Aorta (tissue), 5 donors: Measurements from ENCODE around the gene RCOR2. TPM values are rescaled to one million over a fixed set of nuclear protein-coding genes. Genes with fewer than 3 reads are reported as not detected.

Experiments used
- ATAC-seq: fragments of 200-7000 bp; cut with Tn5 transposase; one replicate; pipeline ENCODE4 v1.9.1; 2022; ENCODE audit warnings: moderate library complexity; ENCODE audit not compliant: low FRiP score
- DNase-seq, 2 donors: peaks; one replicate each; pipeline ENCODE4 v3.0.0-alpha.2; 2020
- H3K27ac ChIP-seq, 2 donors: one replicate each; pipeline ENCODE4 v1.5.1; 2013; ENCODE audit warnings: low read length in 2 of 2, mild to moderate bottlenecking in 2 of 2, moderate library complexity in 2 of 2, control low read depth in 1 of 2, inconsistent platforms in 1 of 2, low read depth in 1 of 2
- H3K27me3 ChIP-seq, 2 donors: one replicate each; pipeline ENCODE4 v1.6.1; 2013; ENCODE audit warnings: control low read depth in 1 of 2, low read length in 1 of 2, mild to moderate bottlenecking in 1 of 2, moderate library complexity in 1 of 2; ENCODE audit not compliant: insufficient read depth in 2 of 2, control insufficient read depth in 1 of 2
- H3K36me3 ChIP-seq, 2 donors: one replicate each; pipeline ENCODE4 v1.6.1; 2013; ENCODE audit warnings: control low read depth in 1 of 2, low read length in 1 of 2, mild to moderate bottlenecking in 1 of 2; ENCODE audit not compliant: insufficient read depth in 2 of 2, control insufficient read depth in 1 of 2
- H3K4me1 ChIP-seq, 2 donors: one replicate each; pipeline ENCODE4 v1.6.1; 2013; ENCODE audit warnings: low read length in 2 of 2, control low read depth in 1 of 2, mild to moderate bottlenecking in 1 of 2, moderate library complexity in 1 of 2; ENCODE audit not compliant: insufficient read depth in 2 of 2, control insufficient read depth in 1 of 2
- H3K4me3 ChIP-seq, 2 donors: one replicate each; pipeline ENCODE4 v1.5.1; 2013; ENCODE audit warnings: low read length in 2 of 2, control low read depth in 1 of 2, mild to moderate bottlenecking in 1 of 2
- H3K9me3 ChIP-seq: one replicate; pipeline ENCODE4 v1.6.1; 2013; ENCODE audit warnings: mild to moderate bottlenecking, low read length; ENCODE audit not compliant: control insufficient read depth
- WGBS, 2 donors: extraction: QIAGEN DNeasy Blood & Tissue Kit; methylation state at CpG; one replicate each; pipeline ENCODE4 v1.1.7; 2013; 5-methylcytosine and 5-hydroxymethylcytosine counted together
- intact Hi-C, 2 donors: fragments of 100-400 bp; cut with DNase I; formaldehyde crosslinking; loops; one replicate each; pipeline versions ENCODE4 v1.14.2 to v1.15.0; 2022
- polyA plus RNA-seq, 2 donors: library from polyadenylated mRNA; stranded (reverse); fragments of 200-250 nt; gene quantifications; one replicate each; pipeline ENCODE4 v1.2.3, GENCODE V29; 2013
- total RNA-seq, 2 donors: library from RNA; stranded (reverse); fragmentation: NEBNext Ultra II Directional; extraction: Animal tissue kit (Norgen Biotek cat#: 25700); gene quantifications; one replicate each; pipeline ENCODE4 v1.2.1, GENCODE V29; 2021
- donor health status: healthy with polysubstance abuse.
- donor health status: Bipolar disorder and iron deficiency.
- donor health status: DM: no; HTN: no; CAD: no.
- donor health status: DM: no; HTN: no; CAD: no.
- donor health status: DM: yes; HTN: yes; CAD: no.

RCOR2 gene
- total and polyA plus RNA-seq, 4 donors, result 0.63 to 4.8 (median 1.4) TPM

DNA sequence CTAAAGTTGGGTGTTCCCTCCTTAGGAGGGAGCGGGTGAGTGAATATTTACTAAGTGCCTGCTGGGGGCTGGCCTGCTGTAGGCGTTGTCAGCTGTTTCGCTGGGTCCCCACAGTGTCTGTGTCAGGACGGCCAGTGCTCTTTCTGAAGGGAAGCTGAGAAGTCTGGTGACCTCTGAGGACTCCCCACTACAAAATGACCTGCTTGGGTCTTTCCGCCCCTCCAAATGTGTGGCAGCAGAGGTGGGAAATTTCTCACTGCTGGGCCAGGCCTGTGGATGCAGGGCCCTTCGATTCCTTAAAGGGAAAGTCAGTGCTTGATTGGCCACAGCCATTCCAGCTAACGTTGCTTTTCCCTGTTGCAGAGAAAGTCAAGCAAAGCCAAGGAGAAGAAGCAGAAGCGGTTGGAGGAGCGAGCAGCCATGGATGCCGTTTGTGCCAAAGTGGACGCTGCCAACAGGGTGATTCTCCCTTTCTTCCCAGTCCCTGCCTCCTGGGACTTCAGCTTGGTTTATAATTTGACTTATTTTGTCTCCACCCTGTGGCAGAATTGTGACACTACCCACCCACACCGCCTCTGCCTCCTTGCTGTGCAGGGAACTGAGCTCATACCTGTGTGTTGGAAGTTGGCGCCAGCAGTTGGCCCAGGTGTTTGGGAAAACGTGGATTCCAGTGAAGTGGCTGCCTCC lies 28.7 kb upstream of the RCOR2 start:
- Histone ChIP-seq H3K9me3 (no peaks in the 10 kb centered on the region), H3K27me3 (no peaks in the 10 kb centered on the region), H3K36me3 (no peaks in the 10 kb centered on the region), H3K4me3 (no peak overlapping the region), H3K27ac (peak overlapping the region; percentile 1 to 50), H3K4me1 (no peaks in the 10 kb centered on the region)
- 17% methylated on average over 14 of the region's 14 CpGs for WGBS, 2 donors
- intact Hi-C loops, result loop anchor here (1.0 to 5.0 kb wide), 3 partner anchors 38 to 178 kb away; partner anchors contain the start of gene ZFTA (in 2 of the 2)
- DNase-seq (peak; percentile 82 to 90), ATAC-seq (peak; percentile 91)

GRCh38 chr11:63944987-63945386 lies 28.0 kb upstream of the RCOR2 start:
- 24 to 28% methylated on average over 8 of the region's 8 CpGs for WGBS, 2 donors
- Histone ChIP-seq H3K4me1 (no peaks in the 10 kb centered on the region), H3K27me3 (no peaks in the 10 kb centered on the region), H3K4me3 (no peak overlapping the region), H3K9me3 (no peaks in the 10 kb centered on the region), H3K36me3 (no peaks in the 10 kb centered on the region), H3K27ac (peak overlapping the region; percentile 1 to 50)
- ATAC-seq (peak; percentile 49), DNase-seq (no peak)
- intact Hi-C loops, result loop anchor here (5.0 kb wide), 2 partner anchors 38 to 178 kb away; partner anchors contain the start of gene ZFTA (in 2 of the 2)

DNA sequence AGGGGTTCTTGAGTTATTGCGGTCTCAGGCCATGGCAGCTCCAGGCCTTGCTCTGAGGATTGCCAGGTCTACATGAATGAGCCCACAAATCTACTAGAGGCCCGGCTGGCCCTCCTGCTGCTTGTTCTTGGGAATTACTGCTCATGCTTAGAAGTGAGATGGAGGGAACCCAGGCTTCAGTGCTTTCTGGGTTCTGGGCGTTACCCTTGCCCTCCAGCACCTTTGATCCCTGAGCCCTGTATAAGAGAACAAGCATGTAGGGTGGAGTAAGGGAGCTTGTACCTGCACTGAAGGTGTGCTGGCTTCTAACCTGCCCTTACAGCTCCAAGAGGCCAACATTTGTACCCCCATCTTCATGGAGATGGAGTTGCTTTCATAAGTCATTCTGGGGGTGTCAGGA lies 25.8 kb upstream of the RCOR2 start:
- intact Hi-C loops, result no loop called here
- WGBS, 2 donors, result 87 to 93% methylated on average over 3 of the region's 3 CpGs
- H3K27ac ChIP-seq, result no peak overlapping the region
- H3K4me3 ChIP-seq, result no peak overlapping the region
- no peaks in the 10 kb centered on the region for H3K9me3 ChIP-seq
- DNase-seq (no peak), ATAC-seq (no peak)
- no peaks in the 10 kb centered on the region for H3K27me3 ChIP-seq
- H3K36me3 ChIP-seq, result no peaks in the 10 kb centered on the region
- H3K4me1 ChIP-seq, result no peaks in the 10 kb centered on the region

DNA sequence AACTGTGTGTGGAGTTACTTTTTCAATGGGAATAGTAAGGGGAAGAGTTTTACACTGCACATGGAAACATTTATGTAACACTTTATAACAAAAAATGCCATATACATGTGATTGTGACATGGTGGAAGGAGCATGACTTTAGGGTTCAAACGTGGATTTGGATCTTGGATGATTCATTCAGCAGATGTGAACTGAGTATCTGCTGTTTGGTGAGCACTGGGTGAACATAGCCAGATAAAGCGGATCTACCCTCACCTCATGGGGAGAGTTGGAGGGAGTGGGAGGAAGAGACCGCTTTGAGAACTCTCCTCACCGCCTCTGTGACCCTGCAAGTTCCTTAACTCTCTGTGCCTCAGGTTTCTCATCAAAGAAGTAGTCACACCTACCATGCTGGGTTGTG lies 24.9 kb upstream of the RCOR2 start:
- Histone ChIP-seq H3K4me3 (no peak overlapping the region), H3K9me3 (no peaks in the 10 kb centered on the region), H3K27ac (no peak overlapping the region), H3K36me3 (no peaks in the 10 kb centered on the region), H3K4me1 (no peaks in the 10 kb centered on the region), H3K27me3 (no peaks in the 10 kb centered on the region)
- DNase-seq, result no peak
- no peak for ATAC-seq
- intact Hi-C loops, result no loop called here
- 83 to 88% methylated on average over 4 of the region's 4 CpGs for WGBS, 2 donors

GRCh38 chr11:63940786-63941185 lies 23.8 kb upstream of the RCOR2 start:
- Histone ChIP-seq H3K36me3 (no peaks in the 10 kb centered on the region), H3K9me3 (no peaks in the 10 kb centered on the region), H3K4me1 (no peaks in the 10 kb centered on the region), H3K27me3 (no peaks in the 10 kb centered on the region), H3K27ac (no peak overlapping the region), H3K4me3 (no peak overlapping the region)
- no peak for ATAC-seq
- 78 to 81% methylated on average over 6 of the region's 6 CpGs for WGBS, 2 donors
- intact Hi-C loops, result no loop called here
- DNase-seq, result no peak

- Histone ChIP-seq H3K36me3 (no peaks in the 10 kb centered on the region), H3K4me3 (peak overlapping the region; percentile 33 to 71), H3K27ac (no peak overlapping the region), H3K9me3 (no peaks in the 10 kb centered on the region), H3K4me1 (no peaks in the 10 kb centered on the region), H3K27me3 (no peaks in the 10 kb centered on the region)
- intact Hi-C loops, result loop anchor here in 1 of 2 donors (2.0 kb wide), 1 partner anchor 101 kb away; the partner anchor contains the start of gene MARK2
- 3% methylated on average over 26 of the region's 26 CpGs for WGBS, 2 donors
- DNase-seq (no peak), ATAC-seq (no peak)
These were observed 22.5 kb upstream of the RCOR2 start for GRCh38 chr11:63939397-63939891.

DNA sequence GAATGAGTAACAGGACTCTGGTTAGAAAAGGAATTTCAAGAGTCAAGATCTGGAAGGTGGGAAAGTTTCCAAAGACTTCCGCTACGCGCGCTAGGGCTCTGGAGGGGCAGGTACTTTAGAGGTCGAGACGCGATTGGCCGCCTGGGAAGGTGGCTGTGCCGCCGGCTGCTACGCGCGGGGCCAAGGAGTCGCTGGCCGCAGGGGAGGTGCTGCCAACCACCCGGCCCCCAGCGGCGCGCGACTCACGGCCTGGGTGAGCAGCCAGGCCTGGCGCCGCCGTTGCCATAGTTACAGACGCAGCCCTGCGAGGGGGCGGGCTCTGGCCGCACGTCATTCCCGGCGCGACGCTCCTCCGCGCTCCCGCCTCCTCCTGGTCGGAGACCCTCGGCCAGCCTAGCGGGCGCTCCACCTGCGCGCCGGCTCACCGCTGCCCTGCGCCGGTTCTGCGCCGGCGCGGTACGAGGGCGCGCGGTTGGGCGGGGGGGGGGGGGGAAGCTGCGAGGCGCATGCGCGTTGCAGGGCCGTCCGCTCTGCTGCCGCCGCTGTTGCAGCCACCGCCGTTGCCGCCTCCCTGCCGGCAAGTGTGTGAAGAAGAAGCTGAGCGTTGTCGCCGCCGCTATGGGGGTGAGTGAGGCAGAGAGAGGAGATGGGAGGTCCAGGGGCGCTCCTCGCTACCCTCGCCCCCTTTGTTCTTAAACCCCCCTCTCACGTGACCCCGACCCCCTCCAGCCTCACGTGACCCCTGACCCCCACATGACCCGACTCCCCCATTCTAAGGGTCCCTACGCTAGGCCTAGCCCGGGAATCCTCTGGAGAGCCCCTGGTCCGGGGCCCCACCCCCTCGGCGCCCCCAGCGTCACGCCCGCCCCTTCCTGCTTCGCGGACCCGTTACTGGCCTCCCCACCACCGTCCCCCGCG lies 21.8 kb upstream of the RCOR2 start, which contains the start of gene NAA40:
Gene NAA40 (plus strand): TSS at position 524 of the 918 bp plus-strand sequence. CDS start 95 bp downstream, at position 619.
- no peaks in the 10 kb centered on the region for H3K9me3 ChIP-seq
- H3K27me3 ChIP-seq, result no peaks in the 10 kb centered on the region
- peak; percentile 95 to 97 for DNase-seq
- H3K4me3 ChIP-seq, result peak within 1 kb of the TSS; percentile 33 to 71
- 0% methylated on average over 48 to 92 of the region's 92 CpGs for WGBS, 2 donors
- H3K4me1 ChIP-seq, result no peaks in the 10 kb centered on the region
- intact Hi-C loops, result loop anchor here in 1 of 2 donors (2.0 kb wide), 1 partner anchor 100 kb away; the partner anchor contains the start of gene MARK2
- ATAC-seq, result peak; percentile 95
- H3K36me3 ChIP-seq, result no peaks in the 10 kb centered on the region
- peak within 1 kb of the TSS in 1 of 2 donors; percentile 48 for H3K27ac ChIP-seq

DNA sequence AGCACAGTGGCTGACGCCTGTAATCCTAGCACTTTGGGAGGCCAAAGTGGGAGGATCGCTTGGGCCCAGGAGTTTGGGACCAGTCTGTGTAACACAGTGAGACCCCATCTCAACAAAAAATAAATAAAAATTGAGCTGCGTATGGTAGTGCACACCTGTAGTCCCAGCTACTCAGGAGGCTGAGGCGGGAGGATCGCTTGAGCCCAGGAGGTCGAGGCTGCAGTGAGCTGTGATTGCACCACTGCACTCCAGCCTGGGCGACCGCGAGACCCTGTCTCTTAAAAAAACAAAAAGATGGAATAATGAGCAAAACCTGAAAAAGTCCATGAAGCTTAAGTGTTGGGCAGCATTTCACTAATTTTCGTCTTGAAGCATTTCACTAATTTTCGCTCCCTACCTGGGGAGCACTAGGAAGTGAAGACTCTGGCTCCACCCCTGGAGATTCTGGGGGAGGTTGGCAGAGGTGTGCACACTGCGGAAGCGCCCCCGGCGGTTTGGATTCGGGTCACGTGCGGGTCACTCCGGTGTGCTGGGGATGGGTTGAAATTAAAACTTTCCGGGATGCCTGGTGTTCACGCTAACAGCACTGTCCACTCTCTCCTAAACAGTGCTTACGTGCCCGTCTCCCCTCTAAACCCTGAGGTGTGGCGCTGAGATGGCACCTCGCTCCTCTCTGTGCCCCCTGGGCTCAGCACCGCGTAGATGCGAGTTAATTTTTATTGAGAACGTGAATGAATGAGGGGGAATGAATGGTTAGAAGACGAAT lies 20.9 kb upstream of the RCOR2 start:
- Histone ChIP-seq H3K4me3 (peak overlapping the region in 1 of 2 donors; percentile 33), H3K4me1 (no peaks in the 10 kb centered on the region), H3K9me3 (no peaks in the 10 kb centered on the region), H3K27ac (peak overlapping the region in 1 of 2 donors; percentile 48), H3K27me3 (no peaks in the 10 kb centered on the region), H3K36me3 (no peaks in the 10 kb centered on the region)
- DNase-seq (no peak), ATAC-seq (peak; percentile 8)
- intact Hi-C loops, result loop anchor here in 1 of 2 donors (2.0 kb wide), 1 partner anchor 99 kb away; the partner anchor contains the start of gene MARK2
- 28 to 29% methylated on average over 30 of the region's 30 CpGs for WGBS, 2 donors
